Measurements from ENCODE around the gene ENPP7.
"Not testable (repeated sequence)": the region's sequence is repeated elsewhere in the genome, so short reads cannot be mapped to it uniquely, and the experiment has no call there.

Gene ENPP7

DNA sequence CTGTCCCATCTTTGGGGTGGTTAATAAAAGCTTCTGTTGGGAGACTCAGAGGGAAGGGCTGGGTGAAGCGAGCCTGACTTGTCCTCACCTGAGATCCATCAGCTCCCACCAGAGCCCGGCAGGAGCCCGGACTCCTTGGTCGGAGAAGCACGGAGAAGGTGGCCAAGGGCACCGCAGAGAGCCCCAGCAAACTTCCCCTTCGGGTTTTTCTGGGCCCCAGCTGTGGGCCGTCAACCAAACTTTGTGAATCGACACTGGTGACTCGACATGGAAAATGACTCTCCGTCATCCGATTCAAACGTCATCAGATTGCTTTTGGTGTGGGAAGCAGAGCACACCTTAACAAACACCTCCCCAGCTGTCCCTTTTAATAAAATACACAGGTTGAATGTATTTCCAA is 21.4 kb downstream of the ENPP7 start:
- no peak for DNase-seq

DNA sequence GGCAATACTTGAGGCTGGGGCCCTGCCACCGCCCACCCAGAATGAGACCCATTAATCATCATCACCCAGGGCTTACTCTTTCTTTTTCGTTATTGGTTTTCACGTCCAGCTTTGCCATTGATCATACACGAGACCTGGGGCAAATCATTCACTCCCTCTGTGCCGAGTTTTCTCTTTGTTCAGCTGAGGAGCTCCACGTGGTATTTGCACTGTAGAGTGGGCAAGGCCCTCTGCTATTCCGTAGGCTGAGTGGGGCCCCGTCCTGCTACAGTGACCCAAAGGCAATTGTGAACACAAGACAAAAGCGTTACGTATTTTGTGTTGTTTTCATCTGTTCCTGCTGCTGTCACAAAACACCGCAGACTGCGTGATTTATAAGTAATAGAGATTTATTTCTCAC is 23.6 kb downstream of the ENPP7 start:
- DNase-seq = no peak

DNA sequence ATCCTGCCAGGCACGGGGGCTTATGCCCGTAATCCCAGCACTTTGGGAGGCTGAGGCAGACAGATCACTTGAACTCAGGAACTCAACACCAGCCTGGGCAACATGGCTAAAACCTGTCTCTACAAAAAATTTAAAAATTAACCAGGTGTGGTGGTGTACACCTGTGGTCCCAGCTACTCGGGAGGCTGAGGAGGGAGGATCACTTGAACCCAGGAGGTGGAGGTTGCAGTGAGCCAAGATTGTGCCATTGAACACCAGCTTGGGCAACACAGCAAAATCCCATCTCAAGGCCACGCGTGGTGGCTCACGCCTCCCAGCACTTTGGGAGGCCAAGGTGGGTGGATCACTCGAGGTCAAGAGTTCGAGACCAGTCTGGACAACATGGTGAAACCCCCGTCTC is 24.2 kb downstream of the ENPP7 start:
- not testable (repeated sequence) for DNase-seq

DNA sequence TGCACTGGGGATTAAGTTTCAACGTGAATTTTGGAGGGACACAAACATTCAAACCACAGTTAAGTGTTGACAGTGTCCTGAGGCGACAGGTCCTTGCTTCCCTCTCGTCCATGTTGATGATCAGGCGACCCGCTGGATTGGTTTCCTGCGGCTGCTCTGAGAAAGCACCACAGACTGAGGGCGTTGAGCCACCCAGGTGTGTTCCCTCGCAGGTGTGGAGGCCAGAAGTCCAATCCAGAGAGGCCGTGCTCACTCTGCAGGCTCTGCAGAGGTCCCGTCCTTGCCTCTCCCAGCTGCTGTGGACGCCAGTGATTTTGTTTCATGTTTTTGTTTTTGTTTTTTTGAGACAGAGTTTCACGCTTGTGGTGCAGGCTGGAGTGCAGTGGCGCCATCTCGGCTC is 24.8 kb downstream of the ENPP7 start:
- DNase-seq = no peak

DNA sequence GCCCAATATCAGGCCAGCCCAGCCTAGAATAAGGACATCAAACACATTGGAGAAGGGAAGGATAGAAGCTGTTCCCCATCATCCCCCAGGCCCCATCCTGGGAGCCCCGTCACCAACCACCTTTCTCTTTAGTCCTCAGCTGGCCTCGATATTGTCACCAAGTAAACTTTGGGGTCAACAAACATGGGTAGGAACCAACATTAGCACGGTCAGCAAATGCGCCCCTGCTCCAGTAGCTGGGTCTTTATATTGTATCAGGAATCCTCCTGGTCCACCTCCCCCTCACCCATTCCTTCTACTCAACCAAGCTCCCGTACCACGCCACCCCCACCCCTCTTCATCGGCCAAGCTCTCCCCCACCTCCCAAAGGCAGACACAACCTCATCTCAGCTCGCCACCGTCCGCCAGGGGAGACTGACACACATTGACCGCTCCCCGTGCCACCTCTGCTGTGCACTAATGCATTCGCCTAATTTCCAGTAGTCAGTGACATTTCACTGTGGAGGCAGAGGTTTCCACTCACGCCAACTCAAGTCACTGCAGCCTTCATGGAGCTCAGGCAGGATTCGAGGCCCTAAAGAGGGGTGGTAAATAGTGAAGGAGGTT is 26.5 kb downstream of the ENPP7 start:
- no peak for DNase-seq

DNA sequence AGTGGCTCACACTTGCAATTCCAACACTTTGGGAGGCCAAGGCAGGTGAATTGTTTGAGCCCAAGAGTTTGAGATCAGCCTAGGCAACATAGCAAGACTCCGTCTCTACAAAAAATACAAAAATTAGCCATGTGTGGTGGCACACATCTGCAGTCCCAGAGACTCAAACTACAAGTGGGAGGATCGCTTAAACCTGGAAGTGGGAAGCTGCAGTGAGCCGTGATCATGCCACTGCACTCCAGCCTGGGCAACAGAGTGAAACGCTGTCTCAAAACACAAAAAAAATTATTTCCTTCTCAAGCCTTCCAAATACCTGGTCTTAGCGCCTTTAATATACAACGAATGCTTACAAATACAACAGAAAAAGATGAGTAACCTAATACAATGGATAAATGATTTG is 27.5 kb downstream of the ENPP7 start:
- DNase-seq = no peak

DNA sequence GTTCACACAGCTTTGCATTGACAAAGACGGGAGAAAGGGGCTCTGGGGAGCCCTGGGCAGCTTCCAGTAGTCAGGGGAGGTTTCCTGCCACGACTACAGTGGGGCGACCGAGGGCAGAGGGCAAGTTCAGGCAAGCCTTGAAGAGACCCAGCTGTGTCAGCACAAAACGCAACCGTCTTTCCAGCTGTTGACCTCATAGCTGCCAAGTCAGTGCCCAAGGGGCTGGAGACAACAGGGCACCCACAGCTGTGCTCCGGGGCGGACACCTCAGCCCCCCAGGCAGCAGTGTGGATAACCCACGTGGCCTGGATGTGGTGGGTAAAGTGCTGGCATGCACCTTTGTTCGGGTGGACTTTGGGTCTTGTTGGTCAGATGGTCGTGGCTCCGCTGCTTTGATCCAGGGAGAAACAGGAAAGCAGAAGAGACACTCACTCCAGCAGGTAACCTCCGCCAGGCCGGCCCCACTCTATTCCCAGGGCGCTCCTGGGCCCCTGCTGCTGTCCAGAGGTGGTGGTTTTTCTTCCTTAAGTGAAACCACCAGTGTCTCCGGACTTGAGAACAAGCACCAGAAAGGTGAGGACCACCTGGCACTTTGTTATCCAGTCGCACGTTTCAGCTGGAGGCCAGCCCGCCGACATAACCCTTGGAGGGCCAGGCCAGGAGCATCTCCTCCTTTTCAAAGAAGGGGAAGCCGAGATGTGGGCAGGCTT is 29.6 kb downstream of the ENPP7 start:
- no peak for DNase-seq

DNA sequence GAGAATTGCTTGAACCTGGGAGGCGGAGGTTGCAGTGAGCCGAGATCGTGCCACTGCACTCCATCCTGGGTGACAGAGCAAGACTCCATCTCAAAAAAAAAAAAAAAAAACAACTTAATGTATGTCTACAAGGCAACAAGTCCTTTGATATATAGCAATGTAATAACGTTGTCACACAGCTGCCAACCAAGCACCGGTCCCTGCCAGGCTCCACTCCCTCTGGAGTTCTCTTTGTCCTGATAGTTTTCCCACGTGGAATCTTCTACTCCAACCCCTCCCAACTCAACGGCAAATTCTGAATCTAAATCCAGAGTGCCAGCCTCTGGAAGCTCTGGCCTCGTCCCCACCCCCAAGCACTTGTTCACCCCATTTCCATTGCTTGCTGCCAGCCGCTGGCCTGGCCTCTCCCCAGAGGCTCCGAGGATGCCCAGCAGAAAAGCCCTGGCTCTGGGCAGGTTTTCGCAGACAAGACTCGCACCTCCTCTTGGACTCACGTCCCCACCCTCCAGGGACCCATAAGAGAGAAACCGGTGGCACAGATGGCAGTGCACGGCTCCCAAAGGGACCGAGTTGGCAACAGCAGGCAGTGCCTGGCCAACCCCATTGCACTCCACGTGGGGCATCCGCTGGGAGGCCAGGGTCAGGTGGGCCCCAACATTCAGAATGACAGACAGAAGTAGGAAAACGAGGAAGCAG is 31.3 kb downstream of the ENPP7 start:
- DNase-seq = no peak

DNA sequence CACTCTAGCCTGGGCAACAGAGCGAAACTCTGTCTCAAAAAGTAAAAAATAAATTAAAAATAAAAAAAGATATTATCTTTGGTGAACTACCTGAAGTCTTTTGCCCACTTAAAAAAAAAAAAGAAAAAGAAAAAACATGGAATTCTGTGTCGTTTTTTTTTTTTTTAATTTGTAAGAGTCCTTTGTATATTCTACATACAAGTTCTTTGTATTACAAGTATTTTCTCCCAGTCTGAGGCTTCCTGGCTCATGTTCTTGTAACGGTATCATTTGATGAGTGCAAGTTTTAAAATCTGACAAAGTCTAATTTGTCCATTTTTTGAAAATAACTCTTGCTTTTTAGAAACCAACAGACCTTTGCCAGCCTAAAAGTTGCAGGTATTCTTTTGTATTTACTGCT is 35.0 kb downstream of the ENPP7 start:
- no peak for DNase-seq

DNA sequence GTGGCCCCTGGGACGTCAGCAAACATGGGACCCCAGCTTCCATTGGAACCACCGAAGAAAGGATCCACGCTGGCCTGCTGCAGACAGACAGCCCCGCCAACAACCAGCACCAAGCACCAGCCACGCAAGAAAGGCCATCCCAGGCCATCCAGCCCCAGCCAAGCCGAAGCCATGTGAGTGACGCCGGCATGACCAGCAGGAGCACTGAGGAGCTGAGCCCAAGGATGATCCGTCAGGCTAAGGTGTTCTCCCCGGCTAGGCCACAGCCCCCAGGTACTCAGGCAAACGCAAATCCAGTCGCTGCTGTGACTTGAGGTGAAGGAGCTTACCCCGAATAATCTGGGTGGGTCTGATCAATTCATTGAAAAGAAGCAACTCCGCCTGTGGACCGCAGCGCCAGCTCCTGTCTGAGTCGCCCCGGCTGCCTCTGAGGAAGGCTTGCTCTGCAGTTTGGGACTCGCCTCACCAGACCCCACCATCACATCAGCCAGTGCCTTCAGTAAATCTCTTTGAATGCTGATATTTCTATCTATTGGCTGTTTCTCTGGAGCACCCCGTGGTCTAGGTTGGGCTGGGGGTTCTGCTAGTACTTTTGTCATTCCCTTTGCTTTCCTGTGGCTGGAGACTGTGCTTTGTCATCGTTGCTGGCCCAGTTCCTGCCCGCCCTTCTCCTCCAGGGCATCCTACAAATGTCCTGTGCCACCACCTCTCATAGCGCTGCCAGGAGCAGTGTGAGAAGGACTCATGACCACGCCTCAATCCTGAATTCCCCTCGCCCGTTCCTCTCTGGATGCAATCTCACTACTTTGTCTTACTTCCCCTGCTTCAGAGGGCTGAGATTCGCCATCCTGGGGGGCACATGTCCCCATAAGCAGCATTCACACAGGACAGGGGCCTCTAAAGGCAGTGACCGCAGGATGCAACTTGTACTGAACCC is 39.1 kb downstream of the ENPP7 start:
- DNase-seq = no peak

DNA sequence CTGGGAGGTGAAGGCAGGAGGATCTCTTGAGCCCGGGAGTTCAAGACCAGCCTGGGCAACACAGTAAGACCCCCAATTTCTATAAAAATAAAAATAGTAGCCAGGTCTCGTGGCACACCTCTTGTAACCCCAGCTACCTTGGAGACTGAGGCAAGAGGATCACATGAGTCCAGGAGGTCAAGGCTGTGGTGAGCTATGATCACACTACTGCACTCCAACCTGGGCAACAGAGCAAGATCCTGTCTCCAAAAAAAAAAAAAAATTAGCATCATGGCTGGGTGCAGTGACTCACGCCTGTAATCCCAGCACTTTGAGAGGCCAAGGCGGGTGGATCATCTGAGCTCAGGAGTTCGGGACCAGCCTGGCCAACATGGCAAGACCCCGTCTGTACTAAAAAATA is 40.5 kb downstream of the ENPP7 start:
- no peak for DNase-seq

DNA sequence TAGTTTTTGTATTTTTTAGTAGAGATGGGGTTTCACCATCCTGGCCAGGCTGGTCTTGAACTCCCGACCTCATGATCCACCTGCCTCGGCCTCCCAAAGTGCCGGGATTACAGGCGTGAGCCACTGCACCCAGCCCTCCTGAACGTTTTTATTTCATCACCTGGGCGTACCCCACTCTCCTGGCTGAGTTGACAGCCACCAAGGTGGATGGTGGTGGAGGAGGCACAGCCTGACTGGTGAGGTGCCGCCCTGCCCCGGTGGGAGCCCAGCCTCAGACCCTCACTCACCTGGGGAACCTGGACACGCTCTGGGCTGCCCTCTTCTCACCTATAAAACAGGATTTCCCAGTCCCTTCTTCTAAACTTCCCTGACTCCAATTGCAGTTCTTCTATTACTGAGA is 42.0 kb downstream of the ENPP7 start:
- DNase-seq = not testable (repeated sequence)

DNA sequence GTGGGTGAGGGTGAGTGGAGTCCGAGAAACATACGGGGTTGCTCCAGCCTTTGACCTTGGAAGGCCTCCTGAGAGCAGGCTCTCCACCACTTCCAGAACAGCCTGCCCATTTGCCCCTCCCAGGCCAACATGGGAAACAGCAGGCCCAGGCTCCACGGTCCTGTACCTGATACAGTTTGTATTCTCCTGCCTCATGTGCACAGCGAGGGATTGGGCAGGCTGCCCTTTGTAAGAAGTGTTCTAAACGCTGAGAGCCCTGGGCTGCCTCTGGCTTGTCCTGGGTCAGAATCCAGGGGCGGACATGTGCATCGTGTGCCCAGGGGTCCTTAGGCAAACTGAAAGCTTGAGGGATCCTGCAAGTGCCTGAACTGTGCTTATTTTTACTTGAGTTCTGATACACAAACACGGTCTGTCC is 43.8 kb downstream of the ENPP7 start:
- no peak for DNase-seq

DNA sequence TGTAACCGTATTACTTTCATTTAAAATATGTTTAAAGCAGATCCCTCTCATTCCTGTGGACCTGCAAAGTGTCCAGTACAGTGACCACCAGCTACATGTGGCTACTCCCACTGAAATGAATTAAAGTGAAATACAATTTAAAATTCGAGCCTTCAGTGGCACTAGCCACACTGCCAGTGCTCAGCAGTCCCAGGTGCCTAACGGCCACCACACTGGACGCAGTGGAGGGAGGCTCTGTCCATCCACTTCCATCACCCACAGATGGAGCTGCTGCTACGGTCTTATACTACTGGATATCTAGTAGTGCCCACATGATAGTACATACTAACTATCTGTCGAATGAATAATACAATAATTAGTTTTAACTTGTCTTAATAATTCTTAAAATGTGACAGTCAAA is 44.9 kb downstream of the ENPP7 start:
- no peak for DNase-seq

DNA sequence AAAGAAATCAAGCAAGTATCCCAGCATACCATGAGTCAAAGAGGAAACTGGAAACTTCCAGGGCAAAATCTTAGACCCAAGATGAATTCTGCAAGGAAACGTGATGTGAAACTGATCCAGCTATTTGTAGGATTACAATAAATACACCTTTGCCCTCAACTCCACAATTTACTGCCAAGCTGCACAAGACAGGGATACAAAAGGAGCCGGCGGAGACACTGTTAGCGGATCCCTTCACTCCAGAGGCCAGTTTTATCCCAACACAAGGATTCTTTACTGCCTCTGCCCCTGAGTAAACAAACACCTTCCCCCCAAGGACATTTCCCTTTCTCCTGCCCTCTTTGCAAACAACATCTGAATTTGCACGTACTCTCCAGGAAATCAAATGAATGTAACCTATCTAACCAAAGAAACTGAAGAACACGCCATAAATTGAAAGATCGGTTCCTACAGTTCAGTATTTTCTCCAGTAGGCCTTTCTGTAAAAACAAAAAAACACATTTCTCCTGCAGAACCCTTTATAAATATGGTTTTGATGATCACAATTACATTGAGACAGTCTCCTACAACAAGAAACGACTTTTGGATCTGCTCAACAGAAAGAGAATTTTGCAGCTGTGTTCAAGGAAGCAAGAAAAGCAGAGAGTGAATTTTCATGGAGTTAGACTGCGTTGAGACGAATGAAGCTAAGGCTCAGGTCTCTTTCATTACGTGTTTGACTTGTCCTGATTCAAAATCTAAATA is 45.8 kb downstream of the ENPP7 start:
- DNase-seq = no peak

DNA sequence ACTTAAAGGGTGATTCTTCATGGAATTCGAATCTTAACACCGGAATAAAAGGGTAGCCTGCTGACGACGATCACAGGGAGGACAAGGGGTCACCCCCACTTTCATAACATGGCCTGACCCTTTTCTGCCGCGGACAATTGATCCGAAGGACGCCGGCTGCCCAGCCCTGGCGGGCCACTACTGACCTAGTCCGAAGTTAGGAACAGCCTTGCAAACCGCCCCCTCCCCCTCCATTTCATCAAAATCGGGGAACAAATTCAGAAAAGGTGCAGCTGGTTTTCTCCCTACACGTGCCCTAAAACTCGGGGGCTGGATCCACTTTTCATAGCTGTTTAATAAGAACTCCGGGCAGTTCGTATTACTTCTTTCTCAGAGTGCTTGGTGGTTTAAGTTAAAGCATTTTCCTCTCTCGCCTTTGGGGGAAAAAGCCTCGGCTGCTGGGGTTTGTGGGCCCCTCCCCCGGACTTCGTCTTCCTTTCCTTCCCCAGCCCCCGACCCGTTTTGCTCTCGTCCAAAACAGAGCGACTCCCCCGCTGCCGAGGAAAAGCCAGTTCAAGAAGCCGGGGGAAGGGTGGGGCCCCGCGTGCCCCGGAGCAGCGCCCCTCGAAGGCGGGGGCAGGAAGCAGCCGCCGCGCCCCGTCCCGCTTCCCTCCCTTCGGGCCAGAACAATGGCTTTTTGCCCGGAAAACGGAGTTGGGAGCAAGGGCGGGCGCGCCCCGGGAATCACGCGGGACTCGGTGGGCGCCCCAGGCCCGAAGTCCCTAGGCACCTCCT is 46.6 kb downstream of the ENPP7 start:
- no peak for DNase-seq

DNA sequence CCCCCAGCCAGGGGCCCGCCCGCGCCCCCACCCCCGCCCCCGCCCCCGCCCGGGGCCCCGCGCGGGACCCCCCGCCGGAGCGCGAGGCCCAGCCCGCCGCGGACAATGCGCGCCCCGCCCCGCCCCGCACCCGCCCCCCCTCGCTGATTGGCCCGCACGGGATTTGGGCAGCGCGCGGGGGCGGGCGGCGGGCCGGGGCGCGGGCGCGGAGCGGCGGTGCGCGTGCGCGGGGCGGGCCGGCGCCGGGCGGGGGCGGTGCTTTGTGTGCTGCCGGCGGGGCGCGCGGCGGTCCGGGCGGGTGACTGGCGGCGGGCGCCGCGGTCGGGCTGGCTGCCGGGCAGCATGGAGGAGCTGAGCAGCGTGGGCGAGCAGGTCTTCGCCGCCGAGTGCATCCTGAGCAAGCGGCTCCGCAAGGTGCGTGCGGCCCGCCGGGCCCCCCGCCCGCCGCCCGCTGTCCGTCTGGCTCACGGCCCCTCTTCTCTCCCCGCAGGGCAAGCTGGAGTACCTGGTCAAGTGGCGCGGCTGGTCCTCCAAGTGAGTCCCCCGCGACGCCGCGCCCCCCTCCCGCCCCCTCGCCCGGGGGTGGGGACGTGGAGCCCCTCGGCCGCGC is 47.3 kb downstream of the ENPP7 start, which contains the start of gene CBX2:
CBX2 (plus strand) TSS at position 255 of the 610 bp plus-strand sequence; CDS start at position 343, 88 bp downstream.
- peak; percentile 50 for DNase-seq

DNA sequence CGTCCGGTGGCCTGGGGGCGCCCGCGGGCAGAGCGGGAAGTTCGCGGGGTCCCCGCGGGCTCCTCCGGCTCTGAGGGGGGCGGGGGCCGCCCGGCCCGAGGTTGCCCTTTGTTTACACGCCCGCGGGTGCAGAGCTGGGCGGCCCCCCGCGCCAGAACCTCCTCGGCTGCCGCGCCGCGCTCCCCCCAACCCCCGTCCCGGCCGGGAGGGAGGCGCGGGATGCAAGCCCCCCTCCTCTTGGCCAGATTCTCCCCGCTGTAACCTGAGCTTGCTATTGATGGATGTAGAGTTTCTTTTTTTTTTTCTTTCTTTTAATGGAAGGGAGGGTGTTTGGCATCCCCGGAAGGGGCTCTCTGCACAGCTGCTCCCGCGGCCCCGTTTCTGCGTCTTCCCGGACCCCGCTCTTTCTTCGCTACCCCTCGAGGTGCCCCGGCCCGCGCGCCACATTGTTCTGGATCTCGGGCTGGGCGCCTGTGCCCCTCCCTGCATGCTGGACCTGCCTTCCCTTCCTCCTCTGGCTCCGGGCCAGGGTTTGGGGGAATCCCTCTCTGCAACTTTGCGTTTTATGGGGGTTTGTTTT is 47.9 kb downstream of the ENPP7 start:
- no peak for DNase-seq

DNA sequence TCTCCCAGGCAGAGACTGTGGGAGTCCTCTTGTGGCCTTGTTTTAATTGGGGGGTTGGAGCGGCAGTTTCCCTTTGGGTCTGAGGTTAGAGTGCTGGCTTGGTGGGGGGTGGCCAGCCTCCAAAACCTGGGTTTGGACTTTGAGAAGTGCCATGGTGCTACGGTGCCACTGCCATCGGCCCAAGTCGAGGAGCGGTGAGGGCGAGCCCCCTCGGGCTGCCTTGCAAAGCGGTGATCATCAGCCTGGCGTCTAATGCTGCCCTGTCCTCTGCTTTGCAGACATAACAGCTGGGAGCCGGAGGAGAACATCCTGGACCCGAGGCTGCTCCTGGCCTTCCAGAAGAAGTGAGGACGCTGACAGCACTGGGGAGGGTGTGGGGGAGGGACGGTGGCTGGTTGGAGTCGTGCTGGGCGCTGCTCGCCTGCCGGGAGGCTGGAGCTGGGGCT is 48.4 kb downstream of the ENPP7 start:
- no peak for DNase-seq

DNA sequence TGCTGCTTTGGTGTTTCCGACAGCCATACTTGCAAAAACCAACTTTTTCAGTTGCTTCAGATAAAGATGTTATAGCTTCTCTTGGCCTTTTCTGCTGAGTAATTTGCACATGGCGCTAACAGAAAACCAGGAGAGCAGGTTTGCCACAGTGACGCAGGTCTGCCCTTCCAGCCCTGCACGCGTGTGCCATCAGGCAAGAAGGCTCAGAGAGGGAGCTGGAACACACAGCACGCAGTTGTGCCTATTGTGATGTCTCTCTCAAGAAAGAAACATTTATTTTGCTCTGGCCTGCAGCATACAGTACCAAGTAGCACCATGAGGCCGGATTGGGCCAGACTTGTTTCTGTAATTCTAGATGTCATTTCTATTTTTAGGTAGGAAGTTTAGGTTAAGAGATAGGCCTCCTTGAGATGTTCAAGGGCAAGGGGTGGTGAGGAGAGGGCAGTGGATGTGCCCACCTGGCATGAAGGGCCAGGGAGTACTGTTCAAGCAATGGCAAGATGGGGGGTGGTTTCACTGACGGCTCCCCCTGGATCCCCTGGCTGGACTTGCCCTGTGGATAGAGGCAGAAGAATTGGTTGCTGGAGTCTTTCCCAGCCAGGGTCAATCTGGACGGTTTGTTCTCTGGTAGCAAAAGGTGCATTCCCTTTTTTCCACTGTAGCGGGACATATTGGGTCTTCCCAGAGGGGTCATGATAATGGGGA is 49.1 kb downstream of the ENPP7 start:
- no peak for DNase-seq
